Fibroblast of skin of abdomen (primary cell): ENCODE results near the gene C4orf36.

Experiments used
- DNase-seq: peaks from one replicate; pipeline ENCODE4 v3.0.0-alpha.2; 2013

Gene C4orf36

GRCh38 chr4:86916392-86916791, 24.2 kb upstream of the C4orf36 start:
- DNase-seq, result no peak

GRCh38 chr4:86910820-86911684, 18.8 kb upstream of the C4orf36 start:
- DNase-seq, result no peak

- no peak for DNase-seq
Observed at GRCh38 chr4:86910369-86910768, 18.1 kb upstream of the C4orf36 start.

GRCh38 chr4:86909546-86910295, 17.5 kb upstream of the C4orf36 start:
- no peak for DNase-seq

- no peak for DNase-seq
Observed at GRCh38 chr4:86908251-86908657, 16.0 kb upstream of the C4orf36 start.

GRCh38 chr4:86901864-86902263, 9.6 kb upstream of the C4orf36 start:
- no peak for DNase-seq

- no peak for DNase-seq
Observed at GRCh38 chr4:86898562-86898961, 6.3 kb upstream of the C4orf36 start.

GRCh38 chr4:86896596-86896995, 4.4 kb upstream of the C4orf36 start:
- DNase-seq, result no peak

- DNase-seq, result peak; percentile 72
Observed at GRCh38 chr4:86895692-86896488, 3.7 kb upstream of the C4orf36 start.

- no peak for DNase-seq
Observed at GRCh38 chr4:86894455-86894854, 2.2 kb upstream of the C4orf36 start.

GRCh38 chr4:86893136-86893535, 914 bp upstream of the C4orf36 start:
- DNase-seq, result no peak

GRCh38 chr4:86892636-86892960, 376 bp upstream of the C4orf36 start:
- no peak for DNase-seq

GRCh38 chr4:86890790-86891189, 1.4 kb downstream of the C4orf36 start:
- DNase-seq, result no peak

GRCh38 chr4:86879641-86880040, 12.6 kb downstream of the C4orf36 start:
- DNase-seq, result no peak

- DNase-seq, result no peak
Observed at GRCh38 chr4:86878640-86879039, 13.6 kb downstream of the C4orf36 start.

GRCh38 chr4:86876894-86877685, 15.1 kb downstream of the C4orf36 start:
- no peak for DNase-seq

GRCh38 chr4:86875436-86875835, 16.8 kb downstream of the C4orf36 start:
- peak; percentile 28 for DNase-seq

- DNase-seq, result no peak
Observed at GRCh38 chr4:86872135-86872534, 20.1 kb downstream of the C4orf36 start.

- DNase-seq, result no peak
Observed at GRCh38 chr4:86870442-86871069, 21.7 kb downstream of the C4orf36 start.

- DNase-seq, result no peak
Observed at GRCh38 chr4:86857341-86858052, 34.7 kb downstream of the C4orf36 start.

GRCh38 chr4:86856896-86857295, 35.3 kb downstream of the C4orf36 start:
- no peak for DNase-seq
